Activated naive CD8-positive, alpha-beta T cell (primary cell): ENCODE measurements around the gene BRAP.
A peak's percentile ranks its signal among the peaks of the same experiment; 100 is the strongest.
"Not testable (repeated sequence)": the region's sequence is repeated elsewhere in the genome, so short reads cannot be mapped to it uniquely, and the experiment has no call there.

Experiments used
- H3K27ac Mint-ChIP-seq: one replicate; pipeline ENCODE4 v1.8.0; 2021; ENCODE audit warnings: mixed read lengths
- H3K27me3 Mint-ChIP-seq: one replicate; pipeline ENCODE4 v1.8.0; 2021; ENCODE audit warnings: mixed read lengths
- H3K36me3 Mint-ChIP-seq: one replicate; pipeline ENCODE4 v1.8.0; 2021; ENCODE audit warnings: mixed read lengths
- H3K4me1 Mint-ChIP-seq: one replicate; pipeline ENCODE4 v1.8.0; 2021; ENCODE audit warnings: low read depth, mixed read lengths
- H3K4me3 Mint-ChIP-seq: one replicate; pipeline ENCODE4 v1.8.0; 2021; ENCODE audit warnings: mild to moderate bottlenecking, mixed read lengths
- H3K9me3 Mint-ChIP-seq: one replicate; pipeline ENCODE4 v1.8.0; 2021; ENCODE audit warnings: low read depth, mixed read lengths

Gene BRAP

DNA sequence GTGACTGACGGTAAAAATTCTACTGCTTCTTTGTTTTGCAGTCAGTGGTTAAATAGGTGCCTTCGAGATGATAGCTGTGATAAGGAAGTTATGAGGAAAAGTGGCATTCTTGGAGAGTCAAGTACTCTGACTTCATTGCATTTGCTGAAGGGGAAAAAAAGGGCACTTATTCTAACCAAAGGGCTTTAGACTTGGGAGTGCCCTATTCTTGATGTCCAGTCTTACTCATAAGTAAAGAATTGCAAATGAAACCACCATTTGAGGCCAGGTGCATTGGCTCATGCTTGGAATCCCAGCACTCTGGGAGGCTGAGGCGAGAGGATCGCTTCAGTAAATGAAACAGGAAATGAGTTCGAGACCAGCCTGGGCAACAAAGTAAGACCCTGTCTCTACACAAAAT, 40.3 kb downstream of the BRAP start:
- Mint-ChIP-seq H3K9me3 (no peaks in the 10 kb centered on the region), H3K4me1 (no peaks in the 10 kb centered on the region), H3K27me3 (no peaks in the 10 kb centered on the region), H3K36me3 (peaks cover 6% of the 10 kb centered on the region), H3K4me3 (no peak overlapping the region), H3K27ac (no peak overlapping the region)

- no peaks in the 10 kb centered on the region for H3K9me3 Mint-ChIP-seq
- no peaks in the 10 kb centered on the region for H3K4me1 Mint-ChIP-seq
- H3K4me3 Mint-ChIP-seq, result no peak overlapping the region
- H3K27ac Mint-ChIP-seq, result no peak overlapping the region
- no peaks in the 10 kb centered on the region for H3K27me3 Mint-ChIP-seq
- no peaks in the 10 kb centered on the region for H3K36me3 Mint-ChIP-seq
These were observed 42.3 kb downstream of the BRAP start for GRCh38 chr12:111643427-111643826.

- Mint-ChIP-seq H3K36me3 (no peaks in the 10 kb centered on the region), H3K27ac (no peak overlapping the region), H3K27me3 (no peaks in the 10 kb centered on the region), H3K4me3 (no peak overlapping the region), H3K4me1 (no peaks in the 10 kb centered on the region), H3K9me3 (no peaks in the 10 kb centered on the region)
These were observed 42.9 kb downstream of the BRAP start for GRCh38 chr12:111642681-111643426.

GRCh38 chr12:111640506-111640905, 45.2 kb downstream of the BRAP start:
- Mint-ChIP-seq H3K4me1 (no peaks in the 10 kb centered on the region), H3K9me3 (no peaks in the 10 kb centered on the region), H3K4me3 (no peak overlapping the region), H3K27me3 (no peaks in the 10 kb centered on the region), H3K36me3 (no peaks in the 10 kb centered on the region), H3K27ac (no peak overlapping the region)

DNA sequence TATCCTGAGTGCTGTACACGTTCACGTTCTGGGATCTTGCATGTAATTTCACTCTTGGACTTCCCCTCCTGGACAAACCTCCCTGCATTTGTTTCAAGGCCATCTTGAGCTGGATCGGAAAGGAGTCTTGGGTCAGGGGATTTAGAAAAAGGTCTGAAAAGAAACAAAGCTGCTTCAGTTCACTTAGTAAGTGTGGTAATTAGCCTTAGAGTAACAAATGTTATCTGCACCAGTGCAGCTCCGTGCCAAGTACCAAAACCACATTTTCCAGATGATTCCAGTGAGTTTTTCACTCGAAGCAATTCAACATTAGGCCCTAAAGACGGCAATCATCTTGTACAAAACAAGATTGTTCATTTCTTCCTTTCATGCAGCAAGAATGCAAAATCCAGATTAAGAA, 47.2 kb downstream of the BRAP start:
- no peaks in the 10 kb centered on the region for H3K9me3 Mint-ChIP-seq
- H3K27ac Mint-ChIP-seq, result peak overlapping the region; percentile 22
- no peaks in the 10 kb centered on the region for H3K4me1 Mint-ChIP-seq
- H3K27me3 Mint-ChIP-seq, result no peaks in the 10 kb centered on the region
- H3K36me3 Mint-ChIP-seq, result no peaks in the 10 kb centered on the region
- H3K4me3 Mint-ChIP-seq, result no peak overlapping the region

GRCh38 chr12:111636209-111636945, 49.4 kb downstream of the BRAP start:
- no peak overlapping the region for H3K27ac Mint-ChIP-seq
- no peak overlapping the region for H3K4me3 Mint-ChIP-seq
- no peaks in the 10 kb centered on the region for H3K9me3 Mint-ChIP-seq
- no peaks in the 10 kb centered on the region for H3K4me1 Mint-ChIP-seq
- no peaks in the 10 kb centered on the region for H3K27me3 Mint-ChIP-seq
- no peaks in the 10 kb centered on the region for H3K36me3 Mint-ChIP-seq

DNA sequence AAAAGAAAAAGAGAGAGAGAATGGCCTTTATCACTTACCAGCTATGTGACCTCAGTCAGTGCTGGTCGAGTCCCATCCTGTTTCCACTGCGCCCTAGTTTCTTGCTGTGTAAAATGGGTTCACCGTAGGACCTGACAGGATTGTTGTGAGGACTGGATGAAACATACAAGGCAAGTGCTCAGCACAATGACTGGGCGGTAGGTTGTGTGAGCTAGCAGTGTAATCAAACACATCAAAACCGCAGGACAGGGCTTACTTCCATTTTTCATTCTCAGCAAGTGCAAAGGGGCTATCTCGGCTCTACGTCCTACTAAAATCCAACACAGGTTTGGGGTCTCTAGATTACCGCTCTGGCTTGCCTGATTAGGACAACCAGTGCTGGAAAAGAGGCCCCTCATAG, 50.2 kb downstream of the BRAP start:
- Mint-ChIP-seq H3K4me1 (no peaks in the 10 kb centered on the region), H3K27ac (no peak overlapping the region), H3K27me3 (no peaks in the 10 kb centered on the region), H3K9me3 (no peaks in the 10 kb centered on the region), H3K4me3 (no peak overlapping the region), H3K36me3 (no peaks in the 10 kb centered on the region)

DNA sequence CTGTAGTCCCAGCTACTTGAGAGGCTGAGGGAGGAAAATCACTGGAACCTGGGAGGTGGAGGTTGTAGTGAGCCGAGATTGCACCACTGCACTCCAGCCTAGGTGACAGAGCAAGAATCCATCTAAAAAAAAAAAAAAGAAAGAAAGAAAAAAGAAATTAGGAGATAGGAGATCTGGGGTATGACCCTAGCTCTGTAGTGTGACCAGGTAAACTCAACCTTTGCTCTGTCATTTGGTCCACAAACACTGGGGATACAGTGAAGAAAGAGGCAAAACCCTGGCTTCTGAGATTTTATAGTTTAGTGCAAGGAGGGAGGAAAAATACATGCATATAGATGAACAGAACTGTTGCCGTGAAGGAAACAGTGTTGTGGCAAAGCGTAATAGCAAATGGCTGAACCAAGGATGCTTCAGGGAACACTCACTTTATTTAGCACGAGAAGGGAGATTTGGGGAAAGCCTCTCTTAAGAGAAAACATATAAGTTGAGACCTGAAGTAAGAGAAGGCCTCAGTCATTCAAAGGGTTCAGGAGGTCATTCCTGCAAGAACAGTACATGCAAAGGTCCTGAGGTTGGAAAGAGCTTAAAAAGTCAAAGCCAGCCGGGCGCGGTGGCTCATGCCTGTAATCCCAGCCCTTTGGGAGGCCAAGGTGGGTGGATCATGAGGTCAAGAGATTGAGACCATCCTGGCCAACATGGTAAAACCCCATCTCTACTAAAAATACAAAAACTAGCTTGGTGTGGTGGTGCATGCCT, 57.1 kb downstream of the BRAP start:
- Mint-ChIP-seq H3K27ac (no peak overlapping the region), H3K36me3 (no peaks in the 10 kb centered on the region), H3K9me3 (no peaks in the 10 kb centered on the region), H3K27me3 (no peaks in the 10 kb centered on the region), H3K4me1 (no peaks in the 10 kb centered on the region), H3K4me3 (no peak overlapping the region)

DNA sequence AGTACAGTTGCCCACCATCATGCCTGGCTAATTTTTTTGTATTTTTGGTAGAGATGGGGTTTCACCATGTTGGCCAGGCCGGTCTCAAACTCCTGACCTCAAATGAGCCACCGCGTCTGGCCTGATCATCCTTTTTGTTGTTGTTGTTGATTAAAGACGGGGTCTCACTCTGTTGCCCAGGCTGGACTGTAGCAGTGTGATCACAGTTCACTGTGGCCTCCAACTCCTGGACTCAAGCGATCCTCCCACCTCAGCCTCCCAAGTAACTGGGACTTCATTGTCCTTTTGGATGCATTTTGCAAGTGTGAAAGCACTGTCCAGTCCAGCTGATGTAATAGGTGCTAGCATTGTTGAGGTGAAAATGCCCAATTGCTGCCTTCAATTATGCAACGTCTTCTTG, 59.5 kb downstream of the BRAP start:
- H3K27ac Mint-ChIP-seq, result no peak overlapping the region
- H3K4me1 Mint-ChIP-seq, result no peaks in the 10 kb centered on the region
- H3K27me3 Mint-ChIP-seq, result no peaks in the 10 kb centered on the region

DNA sequence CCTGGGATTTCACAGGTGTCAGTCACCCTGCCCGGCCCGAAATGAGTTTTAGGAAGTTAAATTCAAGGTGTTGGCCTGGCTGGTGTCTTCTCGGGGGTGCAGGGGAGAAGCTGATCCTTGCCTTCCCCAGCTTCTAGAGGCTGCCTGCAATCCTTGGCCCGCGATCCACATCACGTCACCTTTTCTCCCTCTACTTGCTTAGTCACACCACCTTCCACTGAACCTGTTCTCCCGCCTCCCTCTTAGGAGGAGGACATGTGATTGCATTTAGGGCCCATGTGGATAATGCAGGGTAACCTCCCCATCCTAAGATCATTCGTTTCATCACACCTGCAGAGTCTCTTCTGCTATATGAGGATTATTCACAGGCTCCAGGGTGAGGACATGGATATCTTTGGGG, 61.2 kb downstream of the BRAP start:
- no peaks in the 10 kb centered on the region for H3K9me3 Mint-ChIP-seq
- no peak overlapping the region for H3K4me3 Mint-ChIP-seq
- no peaks in the 10 kb centered on the region for H3K4me1 Mint-ChIP-seq
- H3K27me3 Mint-ChIP-seq, result no peaks in the 10 kb centered on the region
- no peaks in the 10 kb centered on the region for H3K36me3 Mint-ChIP-seq
- H3K27ac Mint-ChIP-seq, result no peak overlapping the region

More for the DNA sequence above, 59.5 kb downstream of the BRAP start:
- Mint-ChIP-seq H3K36me3 (no peaks in the 10 kb centered on the region), H3K4me3 (no peak overlapping the region), H3K9me3 (no peaks in the 10 kb centered on the region)

- H3K36me3 Mint-ChIP-seq, H3K27ac Mint-ChIP-seq, H3K4me3 Mint-ChIP-seq: not testable (repeated sequence)
These were observed 67.9 kb downstream of the BRAP start for GRCh38 chr12:111617841-111618240.

DNA sequence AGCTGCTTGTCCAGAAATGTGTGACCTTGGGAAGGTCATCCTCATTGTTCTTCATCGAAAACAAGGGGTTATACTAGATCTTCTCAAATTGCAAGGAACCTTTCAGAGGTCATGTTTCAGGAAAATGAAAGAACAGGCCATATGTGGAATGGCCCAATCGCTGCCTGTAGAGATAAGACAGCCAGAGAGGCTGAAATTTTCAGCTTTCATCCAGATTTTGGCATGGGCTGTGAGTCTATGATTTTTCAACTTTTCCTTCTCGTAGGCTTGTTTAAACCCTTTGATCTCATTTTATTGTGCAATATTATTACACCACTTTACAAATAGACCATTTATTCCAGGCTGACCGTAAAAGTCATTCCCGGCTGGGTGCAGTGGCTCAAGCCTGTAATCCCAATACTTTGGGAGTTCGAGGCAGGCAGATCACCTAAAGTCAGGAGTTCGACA, 69.6 kb downstream of the BRAP start:
- Mint-ChIP-seq H3K4me1 (no peaks in the 10 kb centered on the region), H3K4me3 (no peak overlapping the region), H3K9me3 (no peaks in the 10 kb centered on the region), H3K27me3 (no peaks in the 10 kb centered on the region), H3K36me3 (no peaks in the 10 kb centered on the region), H3K27ac (no peak overlapping the region)

More at GRCh38 chr12:111617841-111618240, 67.9 kb downstream of the BRAP start:
- H3K4me1 Mint-ChIP-seq, H3K27me3 Mint-ChIP-seq, H3K9me3 Mint-ChIP-seq: not testable (repeated sequence)

DNA sequence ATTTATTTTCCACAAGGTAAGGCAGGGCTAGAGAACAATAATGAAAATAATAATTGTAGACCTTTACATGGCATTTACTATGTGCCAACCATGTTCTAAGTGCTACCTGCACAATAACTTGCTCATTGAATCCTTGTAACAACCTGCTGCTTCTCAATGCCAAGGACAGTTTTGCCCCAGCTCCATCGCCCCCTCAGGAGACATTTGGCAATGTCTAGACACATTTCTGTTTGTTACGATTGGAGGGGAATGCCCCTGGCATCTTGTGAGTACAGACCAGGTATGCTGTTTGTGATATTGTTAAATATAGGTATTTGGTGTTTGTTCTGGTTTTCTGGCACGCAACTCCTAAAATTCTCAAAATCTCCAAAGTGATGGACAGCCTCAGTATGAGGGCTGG, 78.5 kb downstream of the BRAP start:
- H3K9me3 Mint-ChIP-seq, result no peaks in the 10 kb centered on the region
- no peak overlapping the region for H3K27ac Mint-ChIP-seq
- no peaks in the 10 kb centered on the region for H3K4me1 Mint-ChIP-seq
- H3K27me3 Mint-ChIP-seq, result no peaks in the 10 kb centered on the region
- no peaks in the 10 kb centered on the region for H3K36me3 Mint-ChIP-seq
- no peak overlapping the region for H3K4me3 Mint-ChIP-seq

- Mint-ChIP-seq H3K4me3 (no peak overlapping the region), H3K27me3 (no peaks in the 10 kb centered on the region), H3K9me3 (no peaks in the 10 kb centered on the region), H3K27ac (no peak overlapping the region), H3K36me3 (no peaks in the 10 kb centered on the region), H3K4me1 (no peaks in the 10 kb centered on the region)
These were observed 79.0 kb downstream of the BRAP start for GRCh38 chr12:111606767-111607230.
